GM12873 (cell line): ENCODE measurements around the gene ORC1.

Experiments used
- CTCF ChIP-seq: IDR thresholded peaks from 2 replicates; pipeline ENCODE4 v1.5.1; 2012; ENCODE audit warnings: low read depth, mild to moderate bottlenecking, moderate library complexity, low read length, control low read depth; ENCODE audit not compliant: insufficient read depth; ENCODE audit errors: missing control alignments

The ORC1 gene

GRCh38 chr1:52357397-52357796 lies 46.8 kb downstream of the ORC1 start:
- TF ChIP-seq CTCF: no peak

- TF ChIP-seq CTCF: no peak
Observed at GRCh38 chr1:52356818-52357355, 47.3 kb downstream of the ORC1 start.

- TF ChIP-seq CTCF: no peak
Observed at GRCh38 chr1:52355847-52356505, 48.2 kb downstream of the ORC1 start.

GRCh38 chr1:52355436-52355835 lies 48.8 kb downstream of the ORC1 start:
- TF ChIP-seq CTCF: no peak

- TF ChIP-seq CTCF: no peak
Observed at GRCh38 chr1:52352690-52353089, 51.5 kb downstream of the ORC1 start.

GRCh38 chr1:52348704-52349300 lies 55.4 kb downstream of the ORC1 start:
- no peak for TF ChIP-seq CTCF

- no peak for TF ChIP-seq CTCF
Observed at GRCh38 chr1:52346653-52347052, 57.6 kb downstream of the ORC1 start.
